ENCODE data around the gene CTNNA1.

DNA sequence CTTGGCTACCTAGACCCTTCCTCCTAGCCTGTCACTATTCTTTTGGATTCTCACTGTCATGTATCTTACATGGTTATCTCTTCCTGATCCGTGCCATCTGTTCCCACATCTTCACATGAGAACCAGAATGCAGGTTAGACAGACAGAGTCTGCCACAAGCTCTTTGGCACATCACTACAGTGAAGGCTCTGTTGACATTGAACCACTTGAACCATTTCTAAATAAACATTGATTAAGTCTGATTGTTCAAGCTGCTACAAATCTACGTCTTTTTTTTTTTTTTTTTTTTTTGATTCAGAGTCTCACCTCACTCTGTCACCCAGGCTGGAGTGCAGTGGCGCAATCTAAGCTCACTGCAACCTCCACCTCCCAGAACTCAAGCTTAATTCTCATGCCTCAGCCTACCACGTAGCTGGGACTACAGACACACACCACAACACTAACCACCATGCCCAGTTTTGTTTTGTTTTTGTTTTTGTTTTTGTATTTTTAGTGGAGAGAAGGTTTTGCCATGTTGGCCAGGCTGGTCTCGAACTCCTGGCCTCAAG lies 207.0 kb downstream of the CTNNA1 start:
- TF ChIP-seq, protein P1, sequence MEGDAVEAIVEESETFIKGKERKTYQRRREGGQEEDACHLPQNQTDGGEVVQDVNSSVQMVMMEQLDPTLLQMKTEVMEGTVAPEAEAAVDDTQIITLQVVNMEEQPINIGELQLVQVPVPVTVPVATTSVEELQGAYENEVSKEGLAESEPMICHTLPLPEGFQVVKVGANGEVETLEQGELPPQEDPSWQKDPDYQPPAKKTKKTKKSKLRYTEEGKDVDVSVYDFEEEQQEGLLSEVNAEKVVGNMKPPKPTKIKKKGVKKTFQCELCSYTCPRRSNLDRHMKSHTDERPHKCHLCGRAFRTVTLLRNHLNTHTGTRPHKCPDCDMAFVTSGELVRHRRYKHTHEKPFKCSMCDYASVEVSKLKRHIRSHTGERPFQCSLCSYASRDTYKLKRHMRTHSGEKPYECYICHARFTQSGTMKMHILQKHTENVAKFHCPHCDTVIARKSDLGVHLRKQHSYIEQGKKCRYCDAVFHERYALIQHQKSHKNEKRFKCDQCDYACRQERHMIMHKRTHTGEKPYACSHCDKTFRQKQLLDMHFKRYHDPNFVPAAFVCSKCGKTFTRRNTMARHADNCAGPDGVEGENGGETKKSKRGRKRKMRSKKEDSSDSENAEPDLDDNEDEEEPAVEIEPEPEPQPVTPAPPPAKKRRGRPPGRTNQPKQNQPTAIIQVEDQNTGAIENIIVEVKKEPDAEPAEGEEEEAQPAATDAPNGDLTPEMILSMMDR (IDR thresholded peaks at IDR 0.05): no peak
- TF ChIP-seq POLR2AphosphoS5 (IDR thresholded peaks at IDR 0.05; ENCODE audit: insufficient read depth in 1 of 2, low read depth in 1 of 2) (no peak), POLR2A (IDR thresholded peaks at IDR 0.05) (no peak)
